ENCODE measurements around the gene JAK1.

DNA sequence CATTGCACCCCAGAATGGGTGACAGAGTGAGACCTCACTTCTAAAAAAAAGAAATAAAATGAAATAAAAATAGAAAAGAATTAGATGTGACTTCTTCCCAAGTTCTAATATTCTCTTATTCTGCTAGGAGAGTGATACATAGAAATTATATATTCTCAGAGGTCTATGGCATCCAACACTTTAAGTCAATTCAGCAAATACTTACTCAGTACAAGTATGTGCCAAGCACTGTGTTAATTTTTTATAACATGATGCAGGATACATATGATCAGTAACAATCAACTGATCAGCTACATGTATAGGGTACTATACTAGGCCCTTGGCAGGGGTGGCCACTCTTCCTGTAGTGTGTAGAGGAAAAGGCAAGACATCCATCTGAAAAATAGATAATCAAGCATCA is 13.0 kb upstream of the JAK1 start:
- TF ChIP-seq, protein P1, sequence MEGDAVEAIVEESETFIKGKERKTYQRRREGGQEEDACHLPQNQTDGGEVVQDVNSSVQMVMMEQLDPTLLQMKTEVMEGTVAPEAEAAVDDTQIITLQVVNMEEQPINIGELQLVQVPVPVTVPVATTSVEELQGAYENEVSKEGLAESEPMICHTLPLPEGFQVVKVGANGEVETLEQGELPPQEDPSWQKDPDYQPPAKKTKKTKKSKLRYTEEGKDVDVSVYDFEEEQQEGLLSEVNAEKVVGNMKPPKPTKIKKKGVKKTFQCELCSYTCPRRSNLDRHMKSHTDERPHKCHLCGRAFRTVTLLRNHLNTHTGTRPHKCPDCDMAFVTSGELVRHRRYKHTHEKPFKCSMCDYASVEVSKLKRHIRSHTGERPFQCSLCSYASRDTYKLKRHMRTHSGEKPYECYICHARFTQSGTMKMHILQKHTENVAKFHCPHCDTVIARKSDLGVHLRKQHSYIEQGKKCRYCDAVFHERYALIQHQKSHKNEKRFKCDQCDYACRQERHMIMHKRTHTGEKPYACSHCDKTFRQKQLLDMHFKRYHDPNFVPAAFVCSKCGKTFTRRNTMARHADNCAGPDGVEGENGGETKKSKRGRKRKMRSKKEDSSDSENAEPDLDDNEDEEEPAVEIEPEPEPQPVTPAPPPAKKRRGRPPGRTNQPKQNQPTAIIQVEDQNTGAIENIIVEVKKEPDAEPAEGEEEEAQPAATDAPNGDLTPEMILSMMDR (conservative IDR thresholded peaks at IDR 0.05; ENCODE audit: low read depth in 2 of 2) = no peak
- TF ChIP-seq CREB1 (CRISPR knock-in tag; IDR thresholded peaks at IDR 0.05; ENCODE audit: low read depth) (no peak), EZH2 (IDR thresholded peaks at IDR 0.05; ENCODE audit: low read depth, unreplicated experiment) (no peak), POLR2AphosphoS5 (IDR thresholded peaks at IDR 0.05; ENCODE audit: low read depth) (no peak)

Measured in GM23338 (cell line).